A549 (cell line): ENCODE measurements around the gene FNDC3A. TPM values are rescaled to one million over a fixed set of nuclear protein-coding genes. Genes with fewer than 3 reads are reported as not detected.

Experiments used
- ATAC-seq, 2 experiments: fragments of 200-7000 bp in 1 of 2; fragments of >200 bp in 1 of 2; cut with Nextera tagmentation in 1 of 2; cut with Tn5 transposase in 1 of 2; 3 replicates each; pipeline versions ENCODE4 v1.8.0 to v1.9.1; 2018 to 2020; ENCODE audit warnings: mild to moderate bottlenecking in 1 of 2, moderate library complexity in 1 of 2
- CTCF ChIA-PET: fragments of 300-600 bp; sonication (Branson Sonifier 250); formaldehyde crosslinking; extraction: SDS; loops from one replicate; lab custom pipeline; 2021; ENCODE audit warnings: antibody characterized with exemption, inconsistent platforms; lab: Yijun Ruan, JAX
- POLR2A ChIA-PET: fragments of 350-600 bp; formaldehyde crosslinking; extraction: SDS; loops from one replicate; lab custom pipeline; 2021; ENCODE audit warnings: antibody characterized with exemption, inconsistent platforms; lab: Yijun Ruan, JAX
- DNase-seq, 2 experiments: peaks; one replicate each; pipeline versions ENCODE4 v3.0.0 to v3.0.0-alpha.2; 2011 to 2016; ENCODE audit warnings: low read depth in 1 of 2, low spot score in 1 of 2
- FAIRE-seq: peaks from 2 replicates; lab custom pipeline; 2011; peaks lifted over from hg19 to GRCh38; lab: Jason Lieb, UNC
- H3K27ac ChIP-seq, 2 experiments: fragments of >200 bp; sonication (Bioruptor Twin); formaldehyde crosslinking; 3 replicates each; pipeline ENCODE4 v1.5.1; 2016 to 2017
- H3K4me1 ChIP-seq: fragments of >200 bp; sonication (Bioruptor Twin); formaldehyde crosslinking; 3 replicates; pipeline ENCODE4 v1.6.1; 2016
- H3K4me2 ChIP-seq: fragments of >200 bp; sonication (Bioruptor Twin); formaldehyde crosslinking; 3 replicates; pipeline ENCODE4 v1.6.1; 2016
- H3K4me3 ChIP-seq: fragments of >200 bp; sonication (Bioruptor Twin); formaldehyde crosslinking; 3 replicates; pipeline ENCODE4 v1.5.1; 2016
- H3K9me3 ChIP-seq: fragments of >200 bp; sonication (Bioruptor Twin); formaldehyde crosslinking; 3 replicates; pipeline ENCODE4 v1.6.1; 2016
- BCL3 ChIP-seq: fragments of >200 bp; sonication (Bioruptor Twin); formaldehyde crosslinking; IDR thresholded peaks from 3 replicates; pipeline ENCODE4 v1.6.1; 2016
- BHLHE40 ChIP-seq: IDR thresholded peaks from 2 replicates; pipeline ENCODE4 v1.6.1; 2012; ENCODE audit warnings: low read depth, low read length, inconsistent platforms
- CBX8 ChIP-seq: fragments of 200-600 bp; sonication (generic); IDR thresholded peaks from 2 replicates; pipeline ENCODE4 v1.6.1; 2016
- CEBPB ChIP-seq, 2 experiments: fragments of >200 bp in 1 of 2; sonication (Bioruptor Twin) in 1 of 2; formaldehyde crosslinking in 1 of 2; IDR thresholded peaks; 2 replicates each; pipeline ENCODE4 v1.6.1; 2012 to 2016
- CHD2 ChIP-seq: fragments of 150-350 bp; IDR thresholded peaks from 2 replicates; pipeline ENCODE4 v1.6.1; 2014; ENCODE audit warnings: low read length; ENCODE audit not compliant: partially characterized antibody
- EHF ChIP-seq: fragments of 250-450 bp; sonication (Bioruptor Pico); IDR thresholded peaks from 2 replicates; pipeline ENCODE4 v1.5.0; 2020; ENCODE audit warnings: mild to moderate bottlenecking
- EHMT2 ChIP-seq: fragments of 200-600 bp; sonication (generic); IDR thresholded peaks from 2 replicates; pipeline ENCODE4 v1.6.1; 2016; ENCODE audit warnings: antibody characterized with exemption, low read depth, mild to moderate bottlenecking, moderate library complexity
- EP300 ChIP-seq, 2 experiments: fragments of >200 bp; sonication (Bioruptor Twin); formaldehyde crosslinking; IDR thresholded peaks; 2 replicates in 1 of 2; 3 replicates in 1 of 2; pipeline ENCODE4 v1.6.1; 2016 to 2017
- ESRRA ChIP-seq: fragments of 150-350 bp; IDR thresholded peaks from 2 replicates; pipeline ENCODE4 v1.6.1; 2014; ENCODE audit warnings: mild to moderate bottlenecking, low read length, borderline replicate concordance
- FOSL2 ChIP-seq, 2 experiments: fragments of 450-650 bp in 1 of 2; fragments of >200 bp in 1 of 2; sonication (Bioruptor Twin) in 1 of 2; formaldehyde crosslinking; IDR thresholded peaks; 2 replicates each; pipeline versions ENCODE4 v1.5.0 to v1.6.1; 2016 to 2020; ENCODE audit warnings: mild to moderate bottlenecking in 1 of 2, moderate library complexity in 1 of 2
- FOXS1 ChIP-seq: fragments of 250-450 bp; sonication (Bioruptor Pico); IDR thresholded peaks from 2 replicates; pipeline ENCODE4 v1.5.0; 2020; ENCODE audit warnings: mild to moderate bottlenecking, moderate library complexity
- HDAC2 ChIP-seq: fragments of 200-600 bp; sonication (generic); IDR thresholded peaks from 2 replicates; pipeline ENCODE4 v1.6.1; 2016
- HES2 ChIP-seq: fragments of >200 bp; sonication (Bioruptor Twin); formaldehyde crosslinking; IDR thresholded peaks from 2 replicates; pipeline ENCODE4 v1.6.1; 2016
- HMGXB4 ChIP-seq: fragments of 250-450 bp; sonication (Bioruptor Pico); IDR thresholded peaks from 2 replicates; pipeline ENCODE4 v1.5.0; 2021; ENCODE audit warnings: mild to moderate bottlenecking, moderate library complexity, borderline replicate concordance
- JUN ChIP-seq, 2 experiments: fragments of >200 bp; sonication (Bioruptor Twin); formaldehyde crosslinking; IDR thresholded peaks; 2 replicates in 1 of 2; 3 replicates in 1 of 2; pipeline ENCODE4 v1.6.1; 2016 to 2017
- KDM1A ChIP-seq: fragments of 200-600 bp; sonication (generic); IDR thresholded peaks from 2 replicates; pipeline ENCODE4 v1.6.1; 2016; ENCODE audit warnings: low read depth, mild to moderate bottlenecking
- KDM5A ChIP-seq: fragments of 200-600 bp; sonication (generic); IDR thresholded peaks from 2 replicates; pipeline ENCODE4 v1.6.1; 2016; ENCODE audit warnings: antibody characterized with exemption, mild to moderate bottlenecking
- MAFK ChIP-seq: fragments of 450-650 bp; IDR thresholded peaks from 2 replicates; pipeline ENCODE4 v1.6.1; 2014; ENCODE audit not compliant: partially characterized antibody
- MAX ChIP-seq: IDR thresholded peaks from 2 replicates; pipeline ENCODE4 v1.6.1; 2012
- MAZ ChIP-seq: fragments of 150-350 bp; IDR thresholded peaks from 2 replicates; pipeline ENCODE4 v1.6.1; 2014; ENCODE audit warnings: antibody characterized with exemption, low read depth, low read length, borderline replicate concordance
- NFE2L2 ChIP-seq: fragments of 150-350 bp; conservative IDR thresholded peaks from 2 replicates; pipeline ENCODE4 v1.6.1; 2014; ENCODE audit warnings: low read length
- PBX3 ChIP-seq: IDR thresholded peaks from 2 replicates; pipeline ENCODE4 v1.6.1; 2012
- POLR2A ChIP-seq: IDR thresholded peaks from 2 replicates; pipeline ENCODE4 v1.6.1; 2012; ENCODE audit warnings: mild to moderate bottlenecking, low read length
- RARB ChIP-seq: fragments of 250-450 bp; sonication (Bioruptor Pico); IDR thresholded peaks from 2 replicates; pipeline ENCODE4 v1.8.0; 2021; ENCODE audit warnings: mild to moderate bottlenecking, moderate library complexity
- RFX5 ChIP-seq: fragments of 450-650 bp; IDR thresholded peaks from 2 replicates; pipeline ENCODE4 v1.7.1; 2014; ENCODE audit warnings: antibody characterized with exemption, mild to moderate bottlenecking, moderate library complexity
- RNF2 ChIP-seq: fragments of 200-600 bp; sonication (generic); IDR thresholded peaks from 2 replicates; pipeline ENCODE4 v1.6.1; 2016; ENCODE audit warnings: low read depth, mild to moderate bottlenecking, antibody characterized with exemption, moderate library complexity, borderline replicate concordance
- SMC3 ChIP-seq: fragments of >200 bp; sonication (Bioruptor Twin); formaldehyde crosslinking; IDR thresholded peaks from 3 replicates; pipeline ENCODE4 v1.6.1; 2018; ENCODE audit warnings: inconsistent platforms
- SREBF2 ChIP-seq: fragments of 450-650 bp; IDR thresholded peaks from 2 replicates; pipeline ENCODE4 v1.6.1; 2014; ENCODE audit warnings: mild to moderate bottlenecking, moderate library complexity
- USF2 ChIP-seq: fragments of 450-650 bp; IDR thresholded peaks from 2 replicates; pipeline ENCODE4 v1.6.1; 2014; ENCODE audit warnings: antibody characterized with exemption
- ZFP36 ChIP-seq: fragments of 450-650 bp; IDR thresholded peaks from 2 replicates; pipeline ENCODE4 v1.6.1; 2014; ENCODE audit warnings: borderline replicate concordance; ENCODE audit not compliant: partially characterized antibody
- WGBS: methylation state at CpG from one replicate; pipeline ENCODE4 v1.1.6; 2017; ENCODE audit errors: missing lambda C conversion rate; 5-methylcytosine and 5-hydroxymethylcytosine counted together
- polyA plus RNA-seq, 4 experiments: library from polyadenylated mRNA; depleted of rRNA in 3 of 4; stranded (reverse); fragments of >200 nt; fragmentation: RNase III in 1 of 4; extraction: RNeasy Plus Mini Kit Qiagen cat#74134 plus additional on column Dnase treatment in 1 of 4; gene quantifications; 2 replicates in 3 of 4; 3 replicates in 1 of 4; pipeline ENCODE4 v1.2.3, GENCODE V29; 2011 to 2017

The FNDC3A gene
- polyA plus RNA-seq, 2 of the 4 experiments (the other 2 are of a cell fraction), result 16.0 to 32.6 TPM

- TF ChIP-seq HES2, result no peak
- no peak for TF ChIP-seq KDM1A
- no peak for TF ChIP-seq PBX3
- no peak for TF ChIP-seq CBX8
- TF ChIP-seq EHMT2, result no peak
- TF ChIP-seq SMC3, result no peak
- TF ChIP-seq USF2, result no peak
- no peak for TF ChIP-seq RARB (CRISPR knock-in tag)
- TF ChIP-seq EP300 (IDR thresholded peaks at IDR 0.05), result no peak
- TF ChIP-seq BCL3, result no peak
- TF ChIP-seq ESRRA, result no peak
- no peak for TF ChIP-seq JUN (IDR thresholded peaks at IDR 0.05)
- TF ChIP-seq RNF2, result no peak
- no peak for TF ChIP-seq EHF
- no peak for TF ChIP-seq MAFK
- no peak for TF ChIP-seq RFX5
- TF ChIP-seq BHLHE40, result no peak
- no peak for TF ChIP-seq FOSL2 (IDR thresholded peaks at IDR 0.05)
- no peak for TF ChIP-seq FOSL2 (CRISPR knock-in tag; IDR thresholded peaks at IDR 0.05)
- no peak for TF ChIP-seq SREBF2
- TF ChIP-seq, all 56 proteins: peak for 0
- H3K9me3 ChIP-seq, result no peaks in the 10 kb centered on the region
- no peak overlapping the region for H3K4me3 ChIP-seq
- ChIA-PET CTCF (interaction anchor here (1.6 kb wide), 1 partner anchor 325 kb away, joined by 3 read pairs; no protein-coding TSS in a partner anchor), POLR2A (no interaction called here)
- no peak overlapping the region for H3K4me2 ChIP-seq
- H3K4me1 ChIP-seq, result peaks cover 6% of the 10 kb centered on the region; the same call in 2 of the 3 replicates
- 6% methylated on average over 2 of the region's 2 CpGs for whole genome bisulfite sequencing
- H3K27ac ChIP-seq, result no peak overlapping the region
- FAIRE-seq (no peak), DNase-seq (no peak), ATAC-seq (no peak)
Observed at GRCh38 chr13:48955536-48955935, 20.2 kb upstream of the FNDC3A start.

GRCh38 chr13:48961379-48961778, 14.3 kb upstream of the FNDC3A start:
- ChIA-PET CTCF (no interaction called here), POLR2A (no interaction called here)
- no peak overlapping the region for H3K4me3 ChIP-seq
- no peak overlapping the region for H3K27ac ChIP-seq
- WGBS, result 79% methylated on average over 2 of the region's 2 CpGs
- H3K4me2 ChIP-seq, result no peak overlapping the region
- H3K4me1 ChIP-seq, result no peaks in the 10 kb centered on the region
- no peak for DNase-seq
- no peak for ATAC-seq
- TF ChIP-seq FOXS1 (CRISPR knock-in tag) (no peak), KDM5A (no peak), MAFK (no peak), MAX (no peak), POLR2A (no peak), FOSL2 (IDR thresholded peaks at IDR 0.05) (no peak), FOSL2 (CRISPR knock-in tag; IDR thresholded peaks at IDR 0.05) (no peak)
- H3K9me3 ChIP-seq, result no peaks in the 10 kb centered on the region
- FAIRE-seq, result no peak

- no peak for FAIRE-seq
- TF ChIP-seq BCL3 (no peak), ZFP36 (no peak), HMGXB4 (CRISPR knock-in tag) (no peak), NFE2L2 (no peak), RFX5 (no peak), CEBPB (IDR thresholded peaks at IDR 0.05) (no peak), MAZ (no peak), KDM5A (no peak), POLR2A (no peak), CHD2 (no peak), KDM1A (no peak), HDAC2 (no peak), RNF2 (no peak)
Observed at GRCh38 chr13:48962281-48962680, 13.4 kb upstream of the FNDC3A start.

More at GRCh38 chr13:48962281-48962680, 13.4 kb upstream of the FNDC3A start:
- Histone ChIP-seq H3K4me1 (no peaks in the 10 kb centered on the region), H3K4me2 (no peak overlapping the region), H3K4me3 (no peak overlapping the region), H3K27ac (no peak overlapping the region), H3K9me3 (no peaks in the 10 kb centered on the region)
- ATAC-seq (no peak), DNase-seq (no peak)
- ChIA-PET CTCF (no interaction called here), POLR2A (no interaction called here)
- 39% methylated on average over 4 of the region's 4 CpGs for WGBS
